AG09309 (cell line): ENCODE data around the gene RPA3.

Source experiments
- DNase-seq: peaks from one replicate; pipeline ENCODE4 v3.0.0-alpha.2; 2010; ENCODE audit warnings: low read depth
- H3K4me3 ChIP-seq: 2 replicates; pipeline ENCODE4 v1.5.1; 2011; ENCODE audit warnings: mild to moderate bottlenecking, low read depth, low read length, moderate library complexity; ENCODE audit not compliant: control insufficient read depth
- CTCF ChIP-seq: IDR thresholded peaks from 2 replicates; pipeline ENCODE4 v1.5.1; 2011; ENCODE audit warnings: mild to moderate bottlenecking, low read depth, low read length, inconsistent platforms; ENCODE audit not compliant: insufficient read depth, control insufficient read depth; ENCODE audit errors: missing control alignments

Gene RPA3

GRCh38 chr7:7650682-7651206, 67.7 kb downstream of the RPA3 start:
- no peak for DNase-seq
- no peak for TF ChIP-seq CTCF
- no peak overlapping the region for H3K4me3 ChIP-seq

- no peak for DNase-seq
- no peak for TF ChIP-seq CTCF
- no peak overlapping the region for H3K4me3 ChIP-seq
These were observed 70.8 kb downstream of the RPA3 start for GRCh38 chr7:7647495-7648036.

- DNase-seq: no peak
- no peak for TF ChIP-seq CTCF
- no peak overlapping the region for H3K4me3 ChIP-seq
These were observed 76.3 kb downstream of the RPA3 start for GRCh38 chr7:7642081-7642480.

GRCh38 chr7:7641129-7641663, 77.2 kb downstream of the RPA3 start:
- peak overlapping the region; percentile 85 for H3K4me3 ChIP-seq
- DNase-seq: no peak

GRCh38 chr7:7640221-7641128, 77.9 kb downstream of the RPA3 start, which contains the start of gene UMAD1:
UMAD1 (plus strand) TSS chr7:7640752; CDS start chr7:7673372, 32,620 bp downstream.
- peak within 1 kb of the TSS; percentile 85 for H3K4me3 ChIP-seq
- peak; percentile 92 for DNase-seq
- TF ChIP-seq CTCF: no peak

More at GRCh38 chr7:7641129-7641663, 77.2 kb downstream of the RPA3 start:
- TF ChIP-seq CTCF: no peak

- TF ChIP-seq CTCF: no peak
- no peak for DNase-seq
- peak overlapping the region; percentile 85 for H3K4me3 ChIP-seq
These were observed 78.6 kb downstream of the RPA3 start for GRCh38 chr7:7639847-7640220.
